K562 (cell line): ENCODE measurements around the gene VPS50. TPM values are rescaled to one million over a fixed set of nuclear protein-coding genes. Genes with fewer than 3 reads are reported as not detected.

Experiments
- AFF4 ChIP-seq: sonication (generic); formaldehyde crosslinking; IDR thresholded peaks from 2 replicates; pipeline ENCODE4 v1.8.0; 2023; ENCODE audit warnings: mild to moderate bottlenecking, missing genetic modification reagents
- ATF7 ChIP-seq: fragments of 450-650 bp; IDR thresholded peaks from 2 replicates; pipeline ENCODE4 v1.7.1; 2014; ENCODE audit warnings: mild to moderate bottlenecking, moderate library complexity
- BHLHE40 ChIP-seq: IDR thresholded peaks from 2 replicates; pipeline ENCODE4 v1.6.1; 2011; ENCODE audit warnings: low read length, improper control_type of control experiment
- CEBPB ChIP-seq: fragments of 450-650 bp; IDR thresholded peaks from 2 replicates; pipeline ENCODE4 v1.6.1; 2016; ENCODE audit warnings: missing genetic modification characterization, missing compliant biosample characterization
- CTBP1 ChIP-seq: fragments of 450-650 bp; IDR thresholded peaks from 2 replicates; pipeline ENCODE4 v1.6.1; 2016; ENCODE audit warnings: borderline replicate concordance
- E2F6 ChIP-seq, 2 experiments: IDR thresholded peaks; 2 replicates each; pipeline ENCODE4 v1.6.1; 2011; ENCODE audit warnings: borderline replicate concordance in 1 of 2, control low read depth in 1 of 2, low read depth in 1 of 2, low read length in 1 of 2, mild to moderate bottlenecking in 1 of 2, mixed read lengths in 1 of 2, moderate library complexity in 1 of 2; ENCODE audit not compliant: insufficient read depth in 1 of 2, insufficient read length in 1 of 2, poor library complexity in 1 of 2, severe bottlenecking in 1 of 2; ENCODE audit errors: extremely low read depth in 1 of 2
- ESRRA ChIP-seq: fragments of 450-650 bp; IDR thresholded peaks from 2 replicates; pipeline ENCODE4 v1.6.1; 2014; ENCODE audit warnings: low read depth, mild to moderate bottlenecking, moderate library complexity, borderline replicate concordance
- HLTF ChIP-seq: fragments of 450-650 bp; IDR thresholded peaks from 2 replicates; pipeline ENCODE4 v1.6.1; 2016
- HMBOX1 ChIP-seq: sonication (generic); IDR thresholded peaks from 2 replicates; pipeline ENCODE4 v1.6.1; 2016
- KLF16 ChIP-seq: IDR thresholded peaks from 2 replicates; pipeline ENCODE4 v1.6.1; 2016; ENCODE audit warnings: antibody characterized with exemption
- LCOR ChIP-seq: sonication (generic); formaldehyde crosslinking; IDR thresholded peaks from 2 replicates; pipeline ENCODE4 v1.8.0; 2022; ENCODE audit warnings: mild to moderate bottlenecking, missing genetic modification reagents
- LEF1 ChIP-seq: fragments of 450-650 bp; IDR thresholded peaks from 2 replicates; pipeline ENCODE4 v1.6.1; 2016; ENCODE audit warnings: mild to moderate bottlenecking
- MTA3 ChIP-seq: fragments of 450-650 bp; formaldehyde crosslinking; IDR thresholded peaks from 2 replicates; pipeline ENCODE4 v1.6.1; 2017; ENCODE audit warnings: mild to moderate bottlenecking, borderline replicate concordance
- NFE2 ChIP-seq: IDR thresholded peaks from 2 replicates; pipeline ENCODE4 v1.6.1; 2014; ENCODE audit warnings: antibody characterized with exemption, low read depth
- SIN3B ChIP-seq: fragments of 450-650 bp; IDR thresholded peaks from 2 replicates; pipeline ENCODE4 v1.6.1; 2017; ENCODE audit warnings: low read depth, mild to moderate bottlenecking, moderate library complexity
- SMARCC2 ChIP-seq: fragments of 450-650 bp; IDR thresholded peaks from 2 replicates; pipeline ENCODE4 v1.6.1; 2017; ENCODE audit warnings: antibody characterized with exemption, moderate library complexity, mild to moderate bottlenecking, low read depth
- SMARCE1 ChIP-seq: fragments of 450-650 bp; IDR thresholded peaks from 2 replicates; pipeline ENCODE4 v1.7.1; 2016; ENCODE audit warnings: mild to moderate bottlenecking
- TAL1 ChIP-seq: fragments of 450-650 bp; IDR thresholded peaks from 2 replicates; pipeline ENCODE4 v1.6.1; 2016; ENCODE audit warnings: mild to moderate bottlenecking
- ZBTB2 ChIP-seq: fragments of 450-650 bp; IDR thresholded peaks from 2 replicates; pipeline ENCODE4 v1.6.1; 2016; ENCODE audit warnings: antibody characterized with exemption
- ZEB2 ChIP-seq: fragments of 450-650 bp; IDR thresholded peaks from 2 replicates; pipeline ENCODE4 v1.6.1; 2016
- ZNF707 ChIP-seq: fragments of 250-450 bp; sonication (Bioruptor Pico); conservative IDR thresholded peaks from 2 replicates; pipeline ENCODE4 v1.8.0; 2022; ENCODE audit warnings: inconsistent platforms, mild to moderate bottlenecking, moderate library complexity
- polyA plus RNA-seq, 8 experiments: library from polyadenylated mRNA; depleted of rRNA in 4 of 8; stranded (reverse) in 5 of 8; unstranded in 3 of 8; fragments of >200 nt; fragmentation: Nextera tagmentation in 2 of 8; fragmentation: Illumina TruSeq in 1 of 8; extraction: Ambion mirVana in 2 of 8; extraction: Trizol in 1 of 8; gene quantifications; 2 replicates each; pipeline versions ENCODE4 v1.2.1 to v1.2.3, GENCODE V29; 2011 to 2014; ENCODE audit warnings: inconsistent platforms in 1 of 8, missing spikeins in 1 of 8
- total RNA-seq, 7 experiments: library from RNA; depleted of rRNA in 6 of 7; stranded (reverse); fragments of >200 nt in 6 of 7; fragmentation: Illumina TruSeq in 2 of 7; extraction: Trizol in 2 of 7; gene quantifications; 2 replicates each; pipeline versions ENCODE4 v1.2.1 to v1.2.3, GENCODE V29; 2011 to 2021; ENCODE audit warnings: low replicate concordance in 1 of 7

Gene VPS50
- total and polyA plus RNA-seq, 9 of the 15 experiments (the other 6 are each of a cell fraction or from before 2014, with no cell fraction given) = 10.5 to 29.4 (median 15.8) TPM

GRCh38 chr7:93218997-93219827 lies 13.0 kb upstream of the VPS50 start (continued):
- 0 out of 2 replicates have a peak, but pooled peaks have one; percentile 39 for TF ChIP-seq AFF4 (CRISPR knock-in tag)
- peak; percentile 72; the same call in 1 of the 2 replicates for TF ChIP-seq LEF1
- TF ChIP-seq MTA3 = 0 out of 2 replicates have a peak, but pooled peaks have one; percentile 44
- peak; percentile 88 for TF ChIP-seq HMBOX1
- peak; percentile 14; the same call in 1 of the 2 replicates for TF ChIP-seq ATF7
- peak; percentile 31; the same call in 1 of the 2 replicates for TF ChIP-seq BHLHE40
- no peak for TF ChIP-seq SIN3B
- TF ChIP-seq HLTF = no peak
- 0 out of 2 replicates have a peak, but pooled peaks have one; percentile 65 for TF ChIP-seq LCOR (CRISPR knock-in tag)
- peak; percentile 80 for TF ChIP-seq CTBP1
- peak; percentile 71; the same call in 1 of the 2 replicates for TF ChIP-seq SMARCE1
- peak; percentile 68; the same call in 1 of the 2 replicates for TF ChIP-seq ESRRA
- peak; percentile 69 for TF ChIP-seq TAL1
- TF ChIP-seq ZBTB2 = no peak
- no peak for TF ChIP-seq ZNF707 (CRISPR knock-in tag)
- TF ChIP-seq SMARCC2 = peak; percentile 56; the same call in 1 of the 2 replicates
- no peak for TF ChIP-seq E2F6 (IDR thresholded peaks at IDR 0.05; ENCODE audit: borderline replicate concordance in 1 of 2, extremely low read depth in 1 of 2, insufficient read depth in 1 of 2, insufficient read length in 1 of 2, low read depth in 1 of 2, low read length in 1 of 2, poor library complexity in 1 of 2, severe bottlenecking in 1 of 2)
- 0 out of 2 replicates have a peak, but pooled peaks have one; percentile 1 for TF ChIP-seq KLF16
- peak; percentile 91 for TF ChIP-seq CEBPB (tag)
- 0 out of 2 replicates have a peak, but pooled peaks have one; percentile 2 for TF ChIP-seq NFE2
- TF ChIP-seq ZEB2 = peak; percentile 70
